Progenitor cell of endocrine pancreas (in vitro differentiated cells): Measurements from ENCODE around the gene PTPRT. TPM values are rescaled to one million over a fixed set of nuclear protein-coding genes. Genes with fewer than 3 reads are reported as not detected.

Experiments used
- DNase-seq: peaks from one replicate; pipeline ENCODE4 v3.0.0; 2021; ENCODE audit warnings: low spot score; ENCODE audit not compliant: unreplicated experiment
- H3K27ac Mint-ChIP-seq: 2 replicates; pipeline ENCODE4 v1.8.0; 2021; ENCODE audit warnings: mild to moderate bottlenecking, moderate library complexity, mixed read lengths
- H3K27me3 Mint-ChIP-seq: 2 replicates; pipeline ENCODE4 v1.8.0; 2021; ENCODE audit warnings: mixed read lengths
- H3K36me3 Mint-ChIP-seq: 2 replicates; pipeline ENCODE4 v1.8.0; 2022; ENCODE audit warnings: mixed read lengths; ENCODE audit not compliant: insufficient read depth
- H3K4me1 Mint-ChIP-seq: 2 replicates; pipeline ENCODE4 v1.8.0; 2021; ENCODE audit warnings: low read depth, mixed read lengths
- H3K4me3 Mint-ChIP-seq: 2 replicates; pipeline ENCODE4 v1.8.0; 2021; ENCODE audit warnings: low read depth, mild to moderate bottlenecking, moderate library complexity, mixed read lengths
- H3K9me3 Mint-ChIP-seq: 2 replicates; pipeline ENCODE4 v1.8.0; 2021; ENCODE audit warnings: low read depth, mixed read lengths
- total RNA-seq: library from RNA; stranded (reverse); gene quantifications from 2 replicates; pipeline ENCODE4 v1.2.1, GENCODE V29; 2021
- TF ChIP-seq, protein P1 (sequence below): fragments of 200-600 bp; sonication (generic); IDR thresholded peaks from one replicate; pipeline ENCODE4 v1.5.0; 2021; ENCODE audit warnings: antibody characterized with exemption, mild to moderate bottlenecking; ENCODE audit not compliant: unreplicated experiment

The PTPRT gene
- total RNA-seq, 1 donor from 2014 or later = 65.9 TPM

DNA sequence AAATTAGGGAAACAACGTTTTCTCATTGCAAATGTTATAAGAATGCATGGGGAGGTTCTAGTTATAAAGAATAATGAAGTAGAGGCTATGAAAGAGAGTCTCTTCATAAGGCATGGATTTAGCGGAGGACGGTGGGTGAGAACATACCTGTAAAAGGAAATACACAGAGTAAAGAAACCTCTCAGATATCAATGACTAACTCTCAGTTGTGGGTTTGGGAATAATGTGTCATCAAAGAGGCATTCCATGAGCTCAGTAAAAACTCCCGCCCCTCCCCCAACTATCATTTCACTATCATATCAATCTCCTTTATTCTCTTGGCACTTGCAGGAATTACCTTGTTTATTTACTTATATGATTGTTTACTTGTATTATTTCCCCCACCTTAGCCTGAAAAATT is 695.4 kb downstream of the PTPRT start:
- H3K9me3 Mint-ChIP-seq = no peaks in the 10 kb centered on the region

DNA sequence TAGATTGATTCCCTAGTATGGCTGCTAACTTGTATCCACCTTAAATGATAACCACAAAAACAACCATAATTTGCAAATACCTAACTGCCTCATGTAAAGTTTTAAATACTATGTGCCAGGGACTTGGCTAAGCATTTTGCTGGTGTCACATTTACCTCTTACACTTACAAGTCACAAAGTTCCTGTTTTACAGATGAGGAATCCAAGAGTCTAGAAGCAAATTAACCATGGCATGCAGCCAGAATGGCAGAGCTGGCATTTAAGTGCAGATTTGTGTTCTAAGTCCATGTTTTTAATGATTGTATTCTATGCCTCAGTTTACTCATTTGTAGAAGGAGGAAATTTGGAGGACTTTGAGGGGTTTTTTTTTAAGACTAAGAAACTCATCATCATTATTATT is 696.7 kb downstream of the PTPRT start:
- TF ChIP-seq, protein P1, sequence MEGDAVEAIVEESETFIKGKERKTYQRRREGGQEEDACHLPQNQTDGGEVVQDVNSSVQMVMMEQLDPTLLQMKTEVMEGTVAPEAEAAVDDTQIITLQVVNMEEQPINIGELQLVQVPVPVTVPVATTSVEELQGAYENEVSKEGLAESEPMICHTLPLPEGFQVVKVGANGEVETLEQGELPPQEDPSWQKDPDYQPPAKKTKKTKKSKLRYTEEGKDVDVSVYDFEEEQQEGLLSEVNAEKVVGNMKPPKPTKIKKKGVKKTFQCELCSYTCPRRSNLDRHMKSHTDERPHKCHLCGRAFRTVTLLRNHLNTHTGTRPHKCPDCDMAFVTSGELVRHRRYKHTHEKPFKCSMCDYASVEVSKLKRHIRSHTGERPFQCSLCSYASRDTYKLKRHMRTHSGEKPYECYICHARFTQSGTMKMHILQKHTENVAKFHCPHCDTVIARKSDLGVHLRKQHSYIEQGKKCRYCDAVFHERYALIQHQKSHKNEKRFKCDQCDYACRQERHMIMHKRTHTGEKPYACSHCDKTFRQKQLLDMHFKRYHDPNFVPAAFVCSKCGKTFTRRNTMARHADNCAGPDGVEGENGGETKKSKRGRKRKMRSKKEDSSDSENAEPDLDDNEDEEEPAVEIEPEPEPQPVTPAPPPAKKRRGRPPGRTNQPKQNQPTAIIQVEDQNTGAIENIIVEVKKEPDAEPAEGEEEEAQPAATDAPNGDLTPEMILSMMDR = no peak
- H3K9me3 Mint-ChIP-seq = no peaks in the 10 kb centered on the region
- no peak for DNase-seq
- peaks cover 2% of the 10 kb centered on the region for H3K27me3 Mint-ChIP-seq
- no peak overlapping the region for H3K27ac Mint-ChIP-seq
- peaks cover 2% of the 10 kb centered on the region for H3K4me1 Mint-ChIP-seq
- no peaks in the 10 kb centered on the region for H3K36me3 Mint-ChIP-seq
- no peak overlapping the region for H3K4me3 Mint-ChIP-seq

More for the DNA sequence above, 695.4 kb downstream of the PTPRT start:
- no peak overlapping the region for H3K4me3 Mint-ChIP-seq
- no peak overlapping the region for H3K27ac Mint-ChIP-seq
- no peak for DNase-seq
- H3K27me3 Mint-ChIP-seq = peaks cover 2% of the 10 kb centered on the region
- TF ChIP-seq, protein P1 = no peak
- no peaks in the 10 kb centered on the region for H3K36me3 Mint-ChIP-seq
- H3K4me1 Mint-ChIP-seq = peaks cover 1% of the 10 kb centered on the region

DNA sequence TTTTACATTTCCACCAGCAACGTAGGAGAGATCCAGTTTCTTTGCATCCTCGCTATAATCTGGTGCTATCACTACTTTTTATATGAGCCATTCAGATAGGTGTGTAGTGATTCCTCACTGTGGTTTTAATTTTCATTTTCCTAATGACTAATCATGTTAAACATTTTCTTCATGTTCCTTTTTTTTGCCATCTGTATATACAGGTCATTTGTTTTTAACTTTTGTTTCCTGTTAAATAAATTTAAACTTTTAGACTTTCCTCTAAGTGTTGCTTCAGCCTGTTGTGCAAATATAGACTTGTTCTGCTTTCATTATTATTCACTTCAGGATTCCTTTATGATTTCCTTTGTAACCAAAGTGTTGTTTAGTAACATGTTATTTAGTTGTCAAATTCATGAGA is 697.4 kb downstream of the PTPRT start:
- Mint-ChIP-seq H3K9me3 (no peaks in the 10 kb centered on the region), H3K36me3 (no peaks in the 10 kb centered on the region), H3K27me3 (peaks cover 2% of the 10 kb centered on the region), H3K4me1 (peaks cover 8% of the 10 kb centered on the region), H3K27ac (no peak overlapping the region), H3K4me3 (no peak overlapping the region)
- no peak for DNase-seq
- TF ChIP-seq, protein P1 = no peak

DNA sequence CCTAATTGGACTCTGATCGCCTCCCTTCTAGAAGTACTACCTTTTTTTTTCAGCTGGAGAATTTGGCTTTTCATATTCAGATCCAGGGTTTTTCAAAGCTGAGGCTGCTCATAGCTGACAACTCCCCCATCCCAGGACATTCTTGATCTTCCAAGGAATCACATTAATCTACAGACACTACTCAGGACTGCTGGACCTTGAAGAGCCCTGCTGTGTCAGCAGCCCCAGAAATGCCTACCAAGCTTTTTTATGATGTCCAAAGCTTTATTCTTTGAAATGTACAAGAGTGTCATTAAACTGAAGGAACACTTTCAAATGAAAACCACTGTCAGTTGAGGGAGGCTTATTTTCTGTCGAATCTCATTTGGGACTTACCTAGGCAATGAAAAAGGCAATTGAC is 704.1 kb downstream of the PTPRT start:
- Mint-ChIP-seq H3K4me3 (no peak overlapping the region), H3K9me3 (no peaks in the 10 kb centered on the region), H3K27me3 (peaks cover 5% of the 10 kb centered on the region), H3K36me3 (no peaks in the 10 kb centered on the region), H3K4me1 (peaks cover 19% of the 10 kb centered on the region), H3K27ac (no peak overlapping the region)
- DNase-seq = no peak
- TF ChIP-seq, protein P1 = no peak

DNA sequence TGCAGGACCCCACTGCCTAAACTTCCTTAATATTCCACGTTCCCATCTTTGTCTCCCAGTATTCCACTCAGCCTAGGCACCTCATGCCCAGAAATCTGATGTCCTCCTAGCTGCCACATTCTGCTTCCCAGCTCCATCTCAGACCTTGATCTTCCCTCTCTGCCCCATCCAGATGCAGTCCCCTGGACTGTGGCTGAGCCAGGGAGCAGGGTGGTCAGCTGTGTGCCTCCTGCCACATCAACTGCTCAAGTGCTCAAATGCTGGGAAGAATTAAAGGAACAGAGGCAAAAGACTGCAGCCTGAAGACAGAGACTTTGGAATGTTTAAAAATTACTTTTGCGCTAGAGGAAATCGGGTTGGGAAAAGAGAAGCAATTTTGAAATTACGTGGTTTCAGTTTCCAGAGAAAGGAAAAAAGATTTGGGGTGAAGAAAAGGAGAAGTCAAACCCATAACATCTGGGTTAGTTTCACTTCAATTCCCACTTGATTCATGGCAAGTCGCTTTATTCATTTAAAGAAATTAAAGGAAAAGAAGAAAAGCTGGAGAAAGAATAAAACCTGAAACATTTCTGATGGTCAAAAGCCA is 704.8 kb downstream of the PTPRT start:
- TF ChIP-seq, protein P1 = no peak
- Mint-ChIP-seq H3K36me3 (no peaks in the 10 kb centered on the region), H3K4me1 (peaks cover 19% of the 10 kb centered on the region), H3K4me3 (no peak overlapping the region), H3K27ac (no peak overlapping the region), H3K9me3 (no peaks in the 10 kb centered on the region), H3K27me3 (peaks cover 8% of the 10 kb centered on the region)
- DNase-seq = no peak
